Hematopoietic multipotent progenitor cell treated with erythropoietin and hydrocortisone succinate and interleukin-3 and kit ligand, for 6 days (in vitro differentiated cells): ENCODE measurements around the gene SMYD3.
"Not testable (repeated sequence)": the region's sequence is repeated elsewhere in the genome, so short reads cannot be mapped to it uniquely, and the experiment has no call there.

Experiments used
- DNase-seq: peaks from one replicate; pipeline ENCODE4 v3.0.0-alpha.2; 2015

Gene SMYD3

DNA sequence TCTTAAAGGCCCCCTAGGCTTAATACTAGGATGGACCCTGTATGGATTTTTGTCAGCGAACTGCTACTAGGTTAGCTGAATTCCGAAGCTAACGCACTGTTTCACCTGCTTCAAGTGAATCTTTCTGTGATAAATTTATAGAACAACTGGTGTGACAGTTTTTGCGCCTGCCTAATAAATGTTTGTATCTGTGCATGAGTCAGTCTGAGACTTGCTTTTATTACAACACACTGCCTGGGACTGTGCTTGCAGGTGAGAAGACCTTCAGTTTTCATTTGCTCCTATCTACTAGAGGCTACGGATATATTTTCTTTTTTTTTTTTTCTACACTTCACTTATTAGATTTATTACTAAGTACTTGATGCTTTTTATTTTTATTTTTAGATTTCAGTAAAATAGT lies 420.9 kb downstream of the SMYD3 start:
- no peak for DNase-seq

DNA sequence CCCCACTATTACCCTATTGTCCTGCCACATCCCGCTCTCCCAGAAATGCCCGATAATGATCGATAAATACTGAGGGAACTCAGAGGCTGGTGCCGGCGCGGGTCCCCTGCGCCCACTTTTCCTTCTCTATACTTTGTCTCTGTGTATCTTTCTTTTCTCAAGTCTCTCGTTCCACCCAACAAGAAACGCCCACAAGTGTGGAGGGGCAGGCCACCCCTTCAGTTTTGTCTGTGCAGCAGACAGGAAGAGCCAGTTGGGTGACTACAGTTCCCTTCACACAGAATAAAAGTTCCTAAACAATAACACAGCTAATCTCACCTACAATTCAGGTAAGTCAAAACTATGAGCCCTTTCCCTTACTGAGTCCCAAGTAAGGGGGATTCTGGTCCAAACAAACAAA lies 423.7 kb downstream of the SMYD3 start:
- DNase-seq = no peak

DNA sequence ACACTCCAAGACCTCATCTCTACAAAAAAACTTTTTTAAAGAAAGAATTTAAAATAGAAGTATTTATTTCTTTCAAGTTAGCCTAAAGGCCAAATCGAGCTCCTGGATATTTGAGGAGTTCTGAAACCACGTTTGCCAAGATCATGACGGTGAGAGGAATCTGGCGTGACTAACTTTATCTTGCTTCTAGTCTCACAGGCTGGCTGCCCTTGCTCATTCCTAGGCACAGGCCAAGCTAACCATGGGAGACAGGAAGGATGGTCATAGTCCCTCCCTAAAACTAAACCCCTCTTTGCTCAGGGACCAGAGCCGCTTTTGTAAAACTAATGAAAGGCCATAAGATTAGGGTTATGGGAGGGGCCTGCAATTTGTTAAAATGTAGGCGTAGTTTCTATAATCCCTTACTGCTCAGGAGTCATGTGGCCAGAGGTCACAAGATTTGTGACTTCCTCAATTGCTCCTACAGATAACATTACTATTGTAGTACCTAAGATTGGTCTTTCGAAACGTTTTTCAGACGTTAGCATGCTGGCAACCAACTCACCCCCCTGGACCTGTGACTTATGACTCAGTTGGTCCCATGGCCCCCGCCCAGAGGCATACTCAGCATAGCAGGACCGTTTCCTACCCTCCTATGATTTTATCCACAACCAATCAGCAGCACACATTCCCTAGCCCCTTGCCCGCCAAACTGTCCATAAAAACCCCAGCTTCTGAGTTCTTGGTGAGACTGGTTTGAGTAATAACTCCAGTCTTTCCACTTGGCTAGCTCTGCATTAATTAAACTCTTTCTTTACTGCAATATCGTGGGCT lies 425.0 kb downstream of the SMYD3 start:
- DNase-seq = no peak

DNA sequence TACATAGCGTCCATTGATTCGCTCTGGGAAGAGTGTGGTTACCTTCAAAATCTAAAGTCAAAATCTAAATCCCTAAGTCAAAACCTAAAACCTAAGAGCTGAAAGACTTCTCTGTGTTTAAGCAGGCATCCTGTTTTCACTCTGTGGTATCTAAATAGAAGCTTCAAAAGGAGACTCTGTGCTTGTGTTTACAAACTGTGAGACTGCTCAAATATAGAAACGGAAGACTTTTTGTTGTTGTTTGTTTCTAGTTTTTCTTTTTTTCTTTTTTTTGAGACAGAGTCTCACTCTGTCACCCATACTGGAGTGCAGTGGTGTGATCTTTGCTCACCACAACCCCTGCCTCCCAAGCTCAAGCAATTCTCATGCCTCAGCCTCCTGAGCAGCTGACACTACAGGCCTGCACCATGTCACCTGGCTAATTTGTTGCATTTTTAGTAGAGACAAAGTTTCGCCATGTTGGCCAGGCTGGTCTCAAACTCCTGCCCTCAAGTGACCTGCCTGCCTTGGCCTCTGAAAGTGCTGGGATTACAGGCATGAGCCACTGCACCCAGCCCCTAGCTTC lies 425.9 kb downstream of the SMYD3 start:
- no peak for DNase-seq

DNA sequence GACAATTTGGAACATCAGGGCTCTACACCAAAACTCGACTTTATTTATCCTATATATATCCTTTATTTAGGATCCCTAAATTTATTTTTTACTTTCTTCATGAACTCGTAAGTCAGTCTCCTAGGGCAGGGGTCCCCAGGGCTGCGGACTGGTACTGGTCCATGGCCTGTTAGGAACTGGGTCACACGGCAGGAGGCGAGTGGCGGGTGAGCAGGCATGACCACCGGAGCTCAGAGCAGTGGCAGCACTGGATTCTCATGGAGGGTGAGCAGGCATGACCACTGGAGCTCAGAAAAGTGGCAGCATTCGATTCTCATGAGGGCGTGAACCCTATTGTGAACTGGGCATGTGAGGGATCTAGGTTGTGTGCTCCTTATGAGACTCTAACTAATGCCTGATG lies 427.0 kb downstream of the SMYD3 start:
- DNase-seq = no peak

DNA sequence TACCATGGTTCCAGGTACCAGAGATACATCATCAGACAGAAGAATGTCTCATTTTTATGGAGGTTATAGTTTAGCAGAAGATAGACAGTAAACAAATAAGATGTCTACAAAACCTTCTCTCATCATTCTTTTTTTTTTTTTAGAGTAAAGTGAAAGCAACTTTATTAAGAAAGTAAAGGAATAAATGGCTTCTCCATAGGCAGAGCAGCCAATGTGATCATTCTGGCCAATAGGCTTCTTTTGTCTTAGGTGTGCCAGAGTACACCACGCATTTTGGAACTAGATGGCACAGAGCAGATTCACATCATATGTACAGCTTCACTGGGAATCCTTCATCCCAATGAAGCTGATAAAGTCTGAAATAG lies 428.2 kb downstream of the SMYD3 start:
- DNase-seq = no peak

DNA sequence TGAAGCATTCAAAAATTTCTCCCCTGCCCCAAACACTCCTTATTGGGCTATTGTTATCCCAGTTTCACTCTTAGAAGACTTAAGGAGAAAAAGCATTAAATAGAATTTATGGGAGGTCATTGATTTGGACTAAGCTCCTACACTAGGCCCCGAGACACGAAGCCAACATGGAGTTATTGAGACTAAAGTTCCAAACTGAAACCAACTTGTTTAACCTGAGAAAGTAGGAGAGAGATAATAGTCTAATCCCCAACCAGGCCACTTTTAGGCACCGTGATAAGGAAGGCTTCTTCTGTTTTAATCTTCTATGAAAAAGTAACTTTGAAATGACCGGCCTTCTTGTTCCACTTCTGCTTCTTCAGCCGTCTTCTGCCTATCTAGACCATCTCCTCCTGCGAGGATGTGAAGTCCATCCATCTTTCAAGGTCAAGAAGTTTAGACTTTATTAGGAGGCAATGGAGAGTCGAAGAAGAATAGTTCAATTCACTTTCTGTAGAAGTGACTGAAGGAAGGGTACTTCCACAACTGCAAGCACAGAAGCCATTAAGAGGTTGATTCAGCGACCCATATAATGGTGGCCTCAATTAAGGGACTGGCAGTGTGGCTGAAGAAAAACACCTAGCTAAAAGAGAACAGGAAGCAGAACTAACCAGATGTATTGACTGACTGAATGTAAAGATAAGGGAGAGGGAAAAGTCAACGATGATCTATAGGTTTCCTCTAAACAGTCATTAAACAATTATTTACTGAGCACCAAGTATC lies 428.8 kb downstream of the SMYD3 start:
- peak; percentile 24 for DNase-seq

DNA sequence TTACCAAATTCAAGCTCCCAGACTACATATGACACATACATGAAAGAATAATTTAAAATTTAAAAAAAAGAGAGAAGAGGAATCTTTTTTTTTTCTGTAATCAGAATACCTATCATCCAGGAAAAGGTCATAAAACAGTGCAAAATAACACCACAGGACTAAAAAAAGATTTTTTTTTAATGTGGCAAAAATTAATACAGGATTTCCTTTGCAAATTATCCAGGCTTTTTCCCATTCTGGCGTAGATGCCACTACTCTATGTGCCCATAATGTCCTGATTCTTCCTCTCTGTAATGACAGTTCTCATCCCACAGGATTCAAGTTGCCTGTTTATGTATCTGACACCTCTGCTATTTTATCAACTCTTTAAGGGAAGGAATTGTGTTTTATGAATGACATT lies 429.6 kb downstream of the SMYD3 start:
- DNase-seq = no peak

DNA sequence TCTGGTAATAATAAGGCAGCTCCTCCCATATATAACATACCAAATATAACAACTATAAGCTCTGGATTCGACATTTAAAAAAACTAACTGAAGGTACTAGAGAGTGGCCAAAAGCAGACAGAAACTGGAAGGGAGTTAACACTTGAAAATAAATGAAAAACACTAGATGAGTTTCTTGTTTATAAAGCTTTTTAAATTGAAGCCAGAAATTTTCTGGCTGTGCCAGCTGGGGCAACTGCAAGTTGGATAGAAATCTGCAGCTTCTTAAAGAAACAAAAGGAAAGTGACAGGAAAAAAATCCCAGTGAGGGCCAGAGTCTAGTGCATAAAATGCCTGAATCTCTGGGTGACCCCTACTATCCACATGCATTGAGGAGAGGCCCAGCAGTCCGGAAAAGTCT lies 432.7 kb downstream of the SMYD3 start:
- no peak for DNase-seq

DNA sequence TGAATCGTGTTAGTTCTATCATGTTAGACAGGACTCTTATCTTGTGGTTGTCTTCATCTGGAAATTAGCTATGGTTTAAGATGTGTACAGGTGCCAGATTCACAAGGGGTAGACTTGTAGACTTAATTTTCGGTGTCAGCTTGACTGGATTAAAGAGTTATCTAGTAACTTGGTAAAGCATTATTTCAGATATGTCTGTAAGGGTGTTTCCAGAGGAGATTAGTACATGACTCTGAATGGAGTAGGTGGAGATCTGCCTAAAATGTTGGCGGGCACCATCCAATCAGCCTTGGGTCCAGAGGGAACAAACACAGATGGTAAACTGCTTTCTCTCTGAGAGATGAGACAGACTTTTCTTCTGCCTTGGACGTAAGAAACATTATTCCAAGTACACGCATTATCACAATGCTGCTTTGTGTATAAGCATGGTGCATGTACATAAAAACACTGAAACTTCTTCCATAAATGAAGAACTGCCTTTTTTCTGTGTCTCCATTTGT lies 434.6 kb downstream of the SMYD3 start:
- no peak for DNase-seq

DNA sequence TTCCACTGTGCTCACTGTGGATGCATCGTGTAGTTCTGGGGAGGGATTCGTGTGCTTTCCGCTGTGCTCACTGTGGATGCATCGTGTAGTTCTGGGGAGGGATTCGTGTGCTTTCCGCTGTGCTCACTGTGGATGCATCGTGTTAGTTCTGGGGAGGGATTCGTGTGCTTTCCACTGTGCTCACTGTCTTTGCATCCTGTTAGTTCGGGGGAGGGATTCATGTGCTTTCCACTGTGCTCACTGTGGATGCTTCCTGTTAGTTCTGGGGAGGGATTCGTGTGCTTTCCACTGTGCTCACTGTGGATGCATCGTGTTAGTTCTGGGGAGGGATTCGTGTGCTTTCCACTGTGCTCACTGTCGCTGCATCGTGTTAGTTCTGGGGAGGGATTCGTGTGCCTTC lies 435.1 kb downstream of the SMYD3 start:
- DNase-seq = not testable (repeated sequence)

DNA sequence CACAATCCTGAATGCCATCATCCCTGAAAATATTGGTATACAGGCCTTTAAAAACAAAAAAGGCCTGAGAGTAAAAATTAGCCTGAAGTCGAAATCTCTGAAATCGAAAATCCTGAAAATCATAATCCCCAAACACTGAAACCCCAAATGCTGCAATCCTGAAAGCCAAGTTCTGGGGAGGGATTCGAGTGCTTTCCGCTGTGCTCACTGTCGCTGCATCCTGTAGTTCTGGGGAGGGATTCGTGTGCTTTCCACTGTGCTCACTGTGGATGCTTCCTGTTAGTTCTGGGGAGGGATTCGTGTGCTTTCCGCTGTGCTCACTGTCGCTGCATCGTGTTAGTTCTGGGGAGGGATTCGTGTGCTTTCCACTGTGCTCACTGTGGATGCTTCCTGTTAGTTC lies 435.5 kb downstream of the SMYD3 start:
- DNase-seq = not testable (repeated sequence)

DNA sequence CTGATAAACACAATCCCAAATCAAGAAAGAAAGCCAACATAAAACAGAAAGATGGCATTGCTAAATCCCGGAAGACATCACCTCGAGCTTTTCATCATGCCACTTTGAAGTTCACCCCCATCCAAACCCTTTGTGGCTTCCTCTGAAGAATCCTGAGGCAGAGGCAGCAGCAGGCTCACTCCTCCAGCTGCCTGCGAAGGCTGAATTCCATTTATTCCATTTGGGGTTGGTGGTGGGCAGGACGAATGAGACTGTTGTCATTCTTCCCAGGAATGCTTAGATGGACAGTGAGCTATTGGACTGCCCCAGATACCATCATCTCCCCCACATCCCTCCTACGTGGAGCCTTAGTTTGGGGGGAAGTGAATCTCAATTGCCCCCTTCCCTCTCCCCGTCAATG lies 437.5 kb downstream of the SMYD3 start:
- DNase-seq = no peak

DNA sequence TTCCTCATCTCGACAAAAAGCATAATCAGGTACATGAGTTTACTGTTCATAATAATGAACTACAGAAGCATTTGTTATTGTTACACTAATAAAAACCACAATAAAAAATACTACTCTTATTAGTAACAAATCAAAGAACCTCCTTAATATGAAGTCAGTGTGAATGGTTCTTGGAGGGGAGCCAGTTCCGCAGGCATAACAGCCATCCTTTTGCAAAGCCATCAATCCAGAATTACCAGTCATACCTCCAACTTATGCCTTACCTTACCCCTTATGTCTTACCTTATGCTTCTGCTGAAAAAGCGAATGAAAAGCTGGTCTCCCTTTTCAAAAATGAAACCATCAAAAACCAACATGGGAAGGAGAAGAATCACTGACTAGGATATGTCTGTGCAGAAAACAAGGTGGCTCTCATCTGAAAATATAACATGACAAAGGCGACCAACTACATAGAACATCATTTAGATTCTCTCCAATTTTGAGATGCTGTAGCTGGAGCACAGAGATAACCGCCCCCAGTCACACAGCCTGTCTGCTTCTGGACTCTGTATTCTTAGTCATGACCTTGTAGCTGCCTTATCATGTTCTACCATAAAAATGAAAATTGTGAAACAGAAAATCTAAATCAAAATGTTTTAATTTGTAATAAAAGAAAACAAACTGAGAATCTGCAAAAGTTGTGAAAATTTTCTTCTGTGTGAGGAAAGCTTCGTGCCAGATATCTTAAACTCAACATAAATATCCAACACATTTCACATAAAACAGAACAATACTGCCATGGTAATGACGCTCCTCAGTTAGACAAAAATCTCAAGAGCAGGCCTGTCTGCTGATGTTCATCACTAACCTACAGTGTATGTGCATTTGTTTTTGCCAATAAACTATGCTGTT lies 438.2 kb downstream of the SMYD3 start:
- DNase-seq = peak; percentile 35

DNA sequence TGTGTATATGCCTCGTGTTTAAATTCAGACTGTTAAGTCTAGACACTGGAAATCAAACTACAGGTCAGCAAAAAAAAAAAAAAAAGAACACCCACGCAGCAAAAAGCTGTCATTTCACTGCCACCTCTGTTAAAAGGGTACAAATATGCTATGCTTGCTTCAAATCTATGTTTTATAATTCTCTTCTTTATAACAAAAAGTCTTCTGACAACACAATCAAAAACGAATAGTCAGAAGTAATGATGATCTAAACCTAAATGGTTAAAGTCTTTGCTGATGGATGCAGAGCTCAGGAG lies 438.9 kb downstream of the SMYD3 start:
- DNase-seq = no peak

DNA sequence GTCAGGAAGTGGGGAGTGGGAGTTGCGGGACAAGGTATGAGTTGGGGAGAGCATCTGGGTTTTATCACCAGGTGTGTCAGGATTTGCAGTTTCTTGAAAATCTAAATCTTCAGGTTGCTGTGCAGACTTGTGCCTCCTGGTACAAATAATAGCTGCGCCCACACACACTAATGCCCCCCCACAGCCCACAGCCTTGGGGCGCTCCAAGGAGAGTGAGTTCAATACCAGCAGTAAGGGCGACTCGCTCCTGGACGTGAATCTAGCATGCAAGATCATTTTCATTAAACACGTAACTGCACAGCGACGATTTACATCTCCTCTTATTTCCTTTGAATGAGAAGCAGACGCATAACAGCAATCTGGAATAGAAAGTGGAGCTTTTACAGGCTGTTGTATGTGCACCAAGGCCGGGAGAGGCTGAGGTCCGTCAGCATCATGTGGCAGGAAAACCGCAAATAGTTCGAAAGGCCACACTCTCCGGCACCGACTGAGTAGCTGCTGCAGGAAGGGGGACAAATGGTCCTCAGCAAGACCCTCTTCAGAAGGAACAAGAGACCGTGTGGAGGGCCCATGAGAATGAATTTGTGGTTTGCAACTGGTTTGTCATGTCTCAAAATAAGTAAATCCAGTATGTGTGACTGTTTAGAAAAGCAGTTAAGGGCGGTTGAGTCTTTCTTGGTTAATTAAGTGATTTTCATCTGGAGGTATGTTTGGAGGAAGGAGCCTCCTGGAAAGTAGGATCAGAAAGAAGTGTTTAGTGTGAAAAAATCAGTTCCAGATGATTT lies 439.5 kb downstream of the SMYD3 start:
- DNase-seq = peak; percentile 50

DNA sequence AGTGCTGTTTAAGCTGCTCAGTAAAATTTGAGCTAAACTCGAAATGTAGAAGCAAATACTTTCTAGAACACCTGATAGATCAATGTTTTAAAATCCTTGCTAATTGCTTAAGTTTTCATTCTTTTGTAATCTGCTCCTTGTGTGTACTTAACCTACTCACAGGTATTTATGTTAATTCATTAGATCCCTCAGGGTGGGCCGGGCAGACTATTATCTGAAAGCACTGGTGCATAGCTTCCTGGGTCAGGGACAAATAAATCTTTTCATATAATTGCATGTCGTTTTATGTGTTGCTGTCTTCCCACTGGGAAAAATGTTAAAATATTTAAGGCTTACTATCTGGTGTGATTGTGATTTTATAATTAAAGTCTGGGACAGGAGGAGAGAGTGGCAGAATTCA lies 440.5 kb downstream of the SMYD3 start:
- DNase-seq = no peak

DNA sequence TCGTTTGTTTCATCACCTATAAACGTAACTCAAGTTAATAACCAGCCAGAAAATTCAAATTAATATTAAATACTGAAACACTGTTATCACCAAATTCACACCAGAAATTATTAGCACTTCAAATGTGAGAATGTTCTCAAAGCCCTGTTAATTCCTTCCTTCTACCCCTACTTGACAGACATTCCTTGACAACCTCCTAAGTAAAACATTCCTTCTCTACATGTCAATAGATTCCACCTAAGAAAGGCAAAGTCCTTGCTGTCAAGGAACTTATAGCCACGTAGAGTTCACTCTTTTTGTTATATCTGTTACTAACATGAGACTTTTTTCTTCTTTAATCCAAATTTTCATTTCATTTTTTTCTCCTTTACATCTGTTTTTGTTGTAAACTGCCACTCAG lies 441.5 kb downstream of the SMYD3 start:
- no peak for DNase-seq

DNA sequence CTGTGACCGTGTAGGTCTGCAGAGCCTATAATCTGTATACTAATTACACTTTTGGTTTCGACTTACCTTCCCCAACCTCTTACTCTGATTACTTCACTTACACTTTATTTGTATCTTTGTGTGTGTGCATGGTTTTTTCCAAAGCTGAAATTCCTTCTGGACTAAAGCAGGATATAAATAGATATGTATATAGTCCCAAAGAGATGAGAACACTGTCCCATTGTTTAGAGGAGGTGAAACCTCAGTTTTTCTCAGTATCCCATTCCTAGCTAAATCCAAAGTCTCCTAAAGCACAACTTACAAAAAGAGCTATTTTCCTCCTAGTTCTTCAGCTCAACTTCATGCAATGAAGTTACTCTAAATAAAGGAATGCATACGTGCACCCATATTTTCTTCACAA lies 442.2 kb downstream of the SMYD3 start:
- no peak for DNase-seq

DNA sequence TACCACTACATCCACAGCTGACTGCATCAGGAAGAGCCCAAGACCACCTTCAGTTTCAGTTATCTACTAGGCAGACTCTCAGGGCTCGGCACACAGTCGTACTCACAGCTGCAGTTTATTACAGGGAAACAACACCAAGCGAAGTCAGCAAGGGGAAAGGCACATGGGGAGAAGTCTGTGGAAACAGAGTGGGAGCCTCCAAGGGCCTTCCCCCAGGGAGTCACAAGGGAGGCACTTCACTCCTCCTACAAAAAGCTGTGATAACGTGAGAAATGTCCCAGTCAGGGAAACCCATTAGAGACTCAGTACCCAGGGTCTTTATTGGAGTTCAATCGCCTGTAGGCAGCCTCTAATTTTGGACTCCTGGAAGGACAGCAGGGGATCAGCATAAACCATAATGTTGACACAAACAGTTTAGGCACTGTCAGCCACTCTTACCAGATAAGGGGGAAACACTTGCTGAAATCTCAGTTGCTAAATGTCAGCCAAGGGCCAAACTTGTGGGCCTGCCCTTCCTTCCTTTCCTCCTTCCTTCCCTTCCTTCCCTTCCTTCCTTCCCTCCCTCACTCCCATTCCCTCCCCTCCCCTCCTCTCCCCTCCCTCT lies 444.0 kb downstream of the SMYD3 start:
- no peak for DNase-seq

DNA sequence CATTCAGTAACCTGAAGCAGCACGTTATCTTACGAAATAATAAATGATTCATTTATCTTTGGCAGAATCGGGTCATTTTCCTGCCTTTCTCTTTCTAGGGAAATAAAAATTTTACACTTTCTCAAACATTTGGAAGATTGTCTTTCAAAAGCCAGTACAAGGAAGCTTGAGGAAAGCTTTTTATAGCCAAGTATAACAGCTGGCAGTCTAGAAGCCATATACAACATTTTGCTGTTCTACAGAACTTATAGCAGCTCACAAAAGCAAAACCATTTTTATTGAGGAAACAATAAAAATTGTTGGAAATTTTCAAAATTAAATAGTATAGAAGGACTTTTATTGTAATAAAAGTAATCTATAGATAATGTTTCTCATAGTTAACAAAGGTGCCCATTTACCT lies 448.6 kb downstream of the SMYD3 start:
- DNase-seq = no peak

DNA sequence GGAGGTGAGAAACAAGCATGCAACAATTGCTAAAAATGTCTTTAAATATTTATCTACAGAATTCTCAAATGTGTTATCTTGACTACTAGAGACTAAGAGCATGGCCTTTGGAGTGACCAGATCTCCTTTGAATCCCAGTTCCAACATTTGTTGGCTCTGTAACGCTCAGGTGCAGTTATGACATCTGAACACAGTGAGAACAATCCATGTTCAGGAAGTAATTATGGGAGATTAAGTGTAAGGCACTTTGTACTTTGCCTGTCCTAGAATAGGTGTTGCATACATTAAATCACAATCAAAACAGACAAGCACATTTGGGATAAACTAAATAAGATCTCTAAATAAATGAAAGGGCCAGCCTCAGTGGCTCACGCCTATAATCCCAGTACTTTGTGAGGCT lies 454.5 kb downstream of the SMYD3 start:
- no peak for DNase-seq
